Stomach (tissue), 4 donors: ENCODE data around the gene CLCA2.

Source experiments
- EP300 ChIP-seq: sonication (generic); formaldehyde crosslinking; IDR thresholded peaks from one replicate; pipeline ENCODE4 v1.6.1; 2017; ENCODE audit warnings: antibody characterized with exemption
- POLR2A ChIP-seq, 4 donors: fragments of 450-650 bp; IDR thresholded peaks; one replicate each; pipeline ENCODE4 v1.6.1; 2016; ENCODE audit warnings: antibody characterized with exemption in 4 of 4, control low read depth in 2 of 4, mild to moderate bottlenecking in 1 of 4, moderate library complexity in 1 of 4
- POLR2AphosphoS5 ChIP-seq, 3 donors: sonication (generic); formaldehyde crosslinking; IDR thresholded peaks; one replicate each; pipeline ENCODE4 v1.6.1; 2016; ENCODE audit warnings: antibody characterized with exemption in 3 of 3
- TF ChIP-seq, protein P1 (sequence below), 7 experiments: fragments of 450-650 bp in 4 of 7; fragments of 200-600 bp in 3 of 7; sonication (generic) in 3 of 7; IDR thresholded peaks; one replicate each; pipeline ENCODE4 v1.5.1; 2016 to 2019; ENCODE audit warnings: antibody characterized with exemption in 7 of 7, control low read depth in 2 of 7, mild to moderate bottlenecking in 1 of 7

- TF ChIP-seq POLR2A (IDR thresholded peaks at IDR 0.05) = no peak
- TF ChIP-seq, protein P1, sequence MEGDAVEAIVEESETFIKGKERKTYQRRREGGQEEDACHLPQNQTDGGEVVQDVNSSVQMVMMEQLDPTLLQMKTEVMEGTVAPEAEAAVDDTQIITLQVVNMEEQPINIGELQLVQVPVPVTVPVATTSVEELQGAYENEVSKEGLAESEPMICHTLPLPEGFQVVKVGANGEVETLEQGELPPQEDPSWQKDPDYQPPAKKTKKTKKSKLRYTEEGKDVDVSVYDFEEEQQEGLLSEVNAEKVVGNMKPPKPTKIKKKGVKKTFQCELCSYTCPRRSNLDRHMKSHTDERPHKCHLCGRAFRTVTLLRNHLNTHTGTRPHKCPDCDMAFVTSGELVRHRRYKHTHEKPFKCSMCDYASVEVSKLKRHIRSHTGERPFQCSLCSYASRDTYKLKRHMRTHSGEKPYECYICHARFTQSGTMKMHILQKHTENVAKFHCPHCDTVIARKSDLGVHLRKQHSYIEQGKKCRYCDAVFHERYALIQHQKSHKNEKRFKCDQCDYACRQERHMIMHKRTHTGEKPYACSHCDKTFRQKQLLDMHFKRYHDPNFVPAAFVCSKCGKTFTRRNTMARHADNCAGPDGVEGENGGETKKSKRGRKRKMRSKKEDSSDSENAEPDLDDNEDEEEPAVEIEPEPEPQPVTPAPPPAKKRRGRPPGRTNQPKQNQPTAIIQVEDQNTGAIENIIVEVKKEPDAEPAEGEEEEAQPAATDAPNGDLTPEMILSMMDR (IDR thresholded peaks at IDR 0.05) = no peak
- no peak for TF ChIP-seq POLR2AphosphoS5 (IDR thresholded peaks at IDR 0.05)
- TF ChIP-seq EP300 = no peak
Measured at GRCh38 chr1:86500714-86501113, 76.7 kb downstream of the CLCA2 start.
